Epithelial cell of prostate (primary cell): ENCODE data around the gene GTPBP1.
A peak's percentile ranks its signal among the peaks of the same experiment; 100 is the strongest.

ENCODE experiments used
- DNase-seq: peaks from one replicate; pipeline ENCODE4 v3.0.0-alpha.2; 2011; ENCODE audit warnings: low read depth, low spot score
- H3K27ac ChIP-seq: fragments of 450-650 bp; 2 replicates; pipeline ENCODE4 v1.5.1; 2017; ENCODE audit warnings: mild to moderate bottlenecking

GTPBP1 gene

GRCh38 chr22:38738475-38739070 is 32.8 kb downstream of the GTPBP1 start:
- H3K27ac ChIP-seq: no peak overlapping the region
- DNase-seq: no peak

GRCh38 chr22:38739300-38740055 is 33.7 kb downstream of the GTPBP1 start:
- DNase-seq: no peak
- no peak overlapping the region for H3K27ac ChIP-seq

GRCh38 chr22:38740116-38740723 is 34.5 kb downstream of the GTPBP1 start:
- no peak overlapping the region for H3K27ac ChIP-seq
- no peak for DNase-seq

GRCh38 chr22:38740754-38741153 is 35.0 kb downstream of the GTPBP1 start:
- no peak overlapping the region for H3K27ac ChIP-seq
- no peak for DNase-seq

- H3K27ac ChIP-seq: no peak overlapping the region
- no peak for DNase-seq
Observed at GRCh38 chr22:38741166-38741565, 35.4 kb downstream of the GTPBP1 start.

GRCh38 chr22:38741576-38741975 is 35.8 kb downstream of the GTPBP1 start:
- H3K27ac ChIP-seq: no peak overlapping the region
- no peak for DNase-seq

- DNase-seq: no peak
- no peak overlapping the region for H3K27ac ChIP-seq
Observed at GRCh38 chr22:38742176-38742942, 36.6 kb downstream of the GTPBP1 start.

GRCh38 chr22:38744981-38745380 is 39.2 kb downstream of the GTPBP1 start:
- H3K27ac ChIP-seq: no peak overlapping the region
- DNase-seq: no peak

GRCh38 chr22:38745676-38746460 is 40.1 kb downstream of the GTPBP1 start:
- H3K27ac ChIP-seq: no peak overlapping the region
- DNase-seq: no peak

GRCh38 chr22:38748487-38749136 is 42.9 kb downstream of the GTPBP1 start:
- peak overlapping the region; percentile 48 for H3K27ac ChIP-seq
- no peak for DNase-seq

- H3K27ac ChIP-seq: no peak overlapping the region
- DNase-seq: no peak
Observed at GRCh38 chr22:38750104-38750503, 44.4 kb downstream of the GTPBP1 start.

GRCh38 chr22:38750638-38751037 is 44.9 kb downstream of the GTPBP1 start:
- no peak for DNase-seq

GRCh38 chr22:38751066-38751421 is 45.3 kb downstream of the GTPBP1 start:
- H3K27ac ChIP-seq: peak overlapping the region; percentile 79
- no peak for DNase-seq

More at GRCh38 chr22:38750638-38751037, 44.9 kb downstream of the GTPBP1 start:
- peak overlapping the region; percentile 79 for H3K27ac ChIP-seq

- H3K27ac ChIP-seq: peak overlapping the region; percentile 79
- DNase-seq: peak; percentile 70
Observed at GRCh38 chr22:38751422-38752346, 45.9 kb downstream of the GTPBP1 start.

GRCh38 chr22:38753948-38754750 is 48.4 kb downstream of the GTPBP1 start:
- peak overlapping the region; percentile 91 for H3K27ac ChIP-seq
- peak; percentile 51 for DNase-seq

GRCh38 chr22:38754751-38755154 is 49.0 kb downstream of the GTPBP1 start:
- DNase-seq: no peak
- H3K27ac ChIP-seq: peak overlapping the region; percentile 91

- no peak for DNase-seq
Observed at GRCh38 chr22:38755155-38755910, 49.6 kb downstream of the GTPBP1 start.

More at GRCh38 chr22:38755155-38755910, 49.6 kb downstream of the GTPBP1 start:
- peak overlapping the region; percentile 91 for H3K27ac ChIP-seq
